ENCODE results near the gene LKAAEAR1.

GRCh38 chr20:64041040-64041780, 43.0 kb downstream of the LKAAEAR1 start:
- TF ChIP-seq ZBED4 (CRISPR knock-in tag; IDR thresholded peaks at IDR 0.05; ENCODE audit: borderline replicate concordance) (no peak), ZKSCAN5 (CRISPR knock-in tag; IDR thresholded peaks at IDR 0.05) (no peak), FOXO1 (CRISPR knock-in tag; IDR thresholded peaks at IDR 0.05) (peak; percentile 26; the same call in 1 of the 2 replicates), RNF219 (CRISPR knock-in tag; IDR thresholded peaks at IDR 0.05) (no peak), KAT2B (IDR thresholded peaks at IDR 0.05; ENCODE audit: borderline replicate concordance, low read depth, low read length) (no peak), TARDBP (CRISPR knock-in tag; IDR thresholded peaks at IDR 0.05) (peak; percentile 78; the same call in 1 of the 2 replicates)

Measured in HepG2 (cell line).